DMS53 treated with DMSO at 0.1 percent for 48 hours (cell line): ENCODE data around the gene NFKBIE.

ENCODE experiments used
- DNase-seq: peaks from one replicate; lab custom pipeline; 2025; ENCODE audit not compliant: unreplicated experiment; lab: John Stamatoyannopoulos, UW

The NFKBIE gene

GRCh38 chr6:44298055-44298803 lies 32.9 kb upstream of the NFKBIE start:
- DNase-seq = no peak

GRCh38 chr6:44297063-44298038 lies 32.0 kb upstream of the NFKBIE start:
- DNase-seq = peak; percentile 13

GRCh38 chr6:44294832-44295791 lies 29.8 kb upstream of the NFKBIE start:
- no peak for DNase-seq

GRCh38 chr6:44292661-44293365 lies 27.5 kb upstream of the NFKBIE start:
- DNase-seq = no peak

GRCh38 chr6:44291841-44292240 lies 26.5 kb upstream of the NFKBIE start:
- no peak for DNase-seq

GRCh38 chr6:44289726-44290260 lies 24.4 kb upstream of the NFKBIE start:
- no peak for DNase-seq

- no peak for DNase-seq
Observed at GRCh38 chr6:44286747-44287146, 21.4 kb upstream of the NFKBIE start.

- DNase-seq = no peak
Observed at GRCh38 chr6:44286285-44286565, 20.9 kb upstream of the NFKBIE start.

GRCh38 chr6:44285552-44286284 lies 20.4 kb upstream of the NFKBIE start:
- no peak for DNase-seq

GRCh38 chr6:44284867-44285266 lies 19.5 kb upstream of the NFKBIE start:
- no peak for DNase-seq

GRCh38 chr6:44284121-44284520 lies 18.8 kb upstream of the NFKBIE start:
- no peak for DNase-seq

- no peak for DNase-seq
Observed at GRCh38 chr6:44278774-44279697, 13.7 kb upstream of the NFKBIE start.

- no peak for DNase-seq
Observed at GRCh38 chr6:44278315-44278714, 13.0 kb upstream of the NFKBIE start.

GRCh38 chr6:44277763-44278162 lies 12.4 kb upstream of the NFKBIE start:
- DNase-seq = no peak

GRCh38 chr6:44276667-44277640 lies 11.6 kb upstream of the NFKBIE start:
- no peak for DNase-seq

- DNase-seq = peak; percentile 30
Observed at GRCh38 chr6:44275749-44276648, 10.6 kb upstream of the NFKBIE start.
